ENCODE results near the gene BTBD6. TPM values are rescaled to one million over a fixed set of nuclear protein-coding genes. Genes with fewer than 3 reads are reported as not detected.
"Not testable (repeated sequence)": the region's sequence is repeated elsewhere in the genome, so short reads cannot be mapped to it uniquely, and the experiment has no call there.

BTBD6 gene
- total RNA-seq, 1 donor from 2014 or later: 29.0 TPM

GRCh38 chr14:105271224-105271890, 23.0 kb downstream of the BTBD6 start:
- no peak for DNase-seq

DNA sequence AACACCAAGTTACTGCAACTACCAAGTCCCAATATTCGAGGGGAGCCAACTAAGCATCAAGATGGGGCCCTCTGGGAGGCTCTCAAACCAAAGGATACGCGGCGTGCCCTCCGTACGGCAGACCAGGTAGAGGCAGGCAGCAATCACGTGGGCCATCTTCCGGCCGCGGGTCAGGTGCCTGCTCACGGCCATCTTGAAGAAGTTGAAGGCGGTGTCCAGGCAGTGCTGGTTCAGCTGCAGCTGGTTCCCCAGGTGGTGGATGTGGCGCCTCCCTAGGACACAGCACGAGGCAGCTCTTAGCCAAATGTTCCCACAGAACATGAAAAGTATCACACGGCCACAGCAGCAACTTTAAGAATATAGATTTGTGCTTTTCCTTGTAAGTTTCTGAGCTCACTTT, 24.3 kb downstream of the BTBD6 start:
- DNase-seq: no peak

GRCh38 chr14:105273062-105273461, 24.7 kb downstream of the BTBD6 start:
- DNase-seq: no peak

- no peak for DNase-seq
These were observed 26.3 kb downstream of the BTBD6 start for GRCh38 chr14:105274637-105275036.

DNA sequence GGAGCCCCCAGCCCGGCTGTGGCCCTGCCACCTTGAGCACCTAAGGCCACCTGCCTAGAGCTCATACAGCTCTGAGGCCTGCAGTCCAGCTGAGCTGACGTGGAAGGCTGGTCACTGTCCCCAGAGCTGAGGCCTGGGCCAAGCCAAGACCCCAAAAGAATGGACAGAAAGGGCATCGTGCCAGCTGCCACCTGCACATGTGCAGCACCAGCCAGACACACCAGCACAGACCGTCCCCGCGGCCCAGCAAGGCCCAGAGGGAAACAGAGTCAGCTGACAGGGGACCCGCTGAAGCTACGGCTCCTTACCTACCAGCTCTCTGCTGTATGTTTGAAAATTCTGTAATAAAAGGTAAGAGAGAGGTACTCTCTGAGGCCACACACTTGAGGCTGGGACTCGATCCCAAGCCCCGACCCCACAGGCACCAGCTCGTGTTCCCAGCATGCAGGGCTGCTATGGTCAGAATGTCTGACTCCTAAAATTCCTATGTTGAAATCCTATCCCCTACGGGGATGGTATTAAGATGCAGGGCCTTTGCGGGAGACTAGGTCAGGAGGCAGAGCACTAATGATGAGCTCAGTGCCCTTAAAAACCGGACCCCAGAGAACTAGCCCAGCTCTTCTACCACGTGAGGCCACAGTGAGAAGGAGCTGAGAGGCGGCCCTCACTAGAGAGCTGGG, 27.1 kb downstream of the BTBD6 start:
- DNase-seq: peak; percentile 25

GRCh38 chr14:105277448-105277847, 29.1 kb downstream of the BTBD6 start:
- peak; percentile 36 for DNase-seq

- DNase-seq: no peak
These were observed 31.5 kb downstream of the BTBD6 start for GRCh38 chr14:105279642-105280361.

GRCh38 chr14:105280525-105280924, 32.2 kb downstream of the BTBD6 start:
- DNase-seq: no peak

DNA sequence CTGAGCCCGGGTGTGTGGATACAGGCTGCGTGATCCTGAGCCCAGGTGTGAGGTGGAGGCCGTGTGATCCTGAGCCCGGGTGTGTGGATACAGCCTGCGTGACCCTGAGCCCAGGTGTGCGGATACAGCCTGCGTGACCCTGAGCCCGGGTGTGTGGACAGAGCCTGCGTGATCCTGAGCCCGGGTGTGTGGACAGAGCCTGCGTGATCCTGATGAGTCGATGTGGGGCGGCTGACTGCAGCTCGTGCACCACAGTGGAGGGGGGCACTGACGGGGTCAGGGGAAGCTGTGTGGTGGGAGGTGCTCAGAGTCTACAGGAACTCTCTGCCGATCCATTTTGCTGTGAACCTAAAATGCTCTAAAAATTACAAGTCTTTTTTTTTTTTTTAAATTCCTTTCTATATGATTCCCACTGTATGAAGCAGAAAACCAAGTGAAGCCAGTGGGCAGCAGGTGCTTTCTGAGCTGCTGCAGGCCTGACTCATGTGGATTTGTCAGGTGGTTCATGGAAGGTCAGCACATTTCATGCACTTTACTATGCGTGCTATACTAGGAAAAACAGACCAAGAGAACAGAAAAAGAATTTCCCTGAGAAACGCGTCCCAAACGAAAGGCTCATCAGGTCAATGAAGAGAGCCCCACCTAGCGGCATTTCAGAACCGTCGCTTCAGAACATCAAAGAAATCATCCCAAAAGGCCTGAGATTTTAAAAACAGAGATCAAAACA, 33.2 kb downstream of the BTBD6 start:
- DNase-seq: peak; percentile 49

GRCh38 chr14:105282098-105282725, 33.9 kb downstream of the BTBD6 start:
- DNase-seq: no peak

DNA sequence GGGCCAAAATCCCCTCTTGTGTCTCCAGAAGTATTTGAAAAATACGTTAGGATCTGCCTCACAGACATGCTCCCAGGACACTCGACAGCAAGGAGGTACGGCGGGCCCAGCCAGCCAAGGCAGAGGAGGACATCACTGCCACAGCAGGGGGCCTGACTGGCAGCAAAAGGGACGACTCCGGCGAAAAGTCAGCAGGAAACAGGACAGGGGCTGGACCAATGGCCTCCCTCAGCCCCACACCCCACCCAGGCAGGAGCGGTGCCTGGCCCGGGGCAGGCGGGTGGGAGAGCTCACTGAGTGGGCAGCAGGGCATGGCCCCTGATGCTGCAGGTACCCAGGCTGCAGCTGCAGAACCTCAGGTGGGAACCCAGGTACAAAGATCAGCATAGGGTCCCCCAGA, 34.7 kb downstream of the BTBD6 start:
- DNase-seq: no peak

DNA sequence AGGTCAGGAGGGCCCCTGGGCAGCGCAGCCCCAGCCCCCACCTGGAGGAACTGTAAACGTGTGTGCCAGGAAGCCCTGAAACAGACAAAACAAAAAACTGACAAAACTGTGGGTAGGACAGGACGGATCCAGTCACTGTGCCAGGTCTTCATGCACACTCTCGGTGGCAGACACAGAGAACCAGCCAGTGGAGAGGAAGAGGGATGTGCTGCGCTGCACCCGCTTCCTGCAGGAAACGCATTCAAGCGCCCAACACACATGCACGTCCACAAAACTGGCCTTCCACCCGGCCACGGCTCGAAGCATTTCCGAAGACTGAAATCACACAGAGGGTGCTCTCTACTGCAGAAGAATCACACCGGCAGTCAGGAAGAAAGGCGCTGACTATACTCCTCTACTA, 35.6 kb downstream of the BTBD6 start:
- no peak for DNase-seq

DNA sequence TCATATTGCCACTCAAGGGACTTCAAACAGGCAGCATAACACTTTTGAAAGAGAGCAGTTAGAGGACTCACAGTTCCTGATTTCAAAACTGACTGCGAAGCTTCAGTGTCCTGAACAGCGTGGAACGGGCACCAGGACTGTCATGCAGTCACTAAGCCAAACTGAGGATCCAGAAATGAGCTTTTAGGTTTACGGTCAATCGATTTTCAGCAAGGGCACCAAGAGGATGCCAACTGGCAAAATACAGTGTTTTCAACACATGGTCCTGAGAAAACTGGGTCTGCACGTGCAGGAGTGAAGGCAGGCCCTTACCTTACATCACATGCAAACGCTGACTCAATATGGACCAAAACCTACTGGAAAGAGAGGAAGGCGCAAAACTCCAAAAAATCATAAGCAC, 36.8 kb downstream of the BTBD6 start:
- no peak for DNase-seq

DNA sequence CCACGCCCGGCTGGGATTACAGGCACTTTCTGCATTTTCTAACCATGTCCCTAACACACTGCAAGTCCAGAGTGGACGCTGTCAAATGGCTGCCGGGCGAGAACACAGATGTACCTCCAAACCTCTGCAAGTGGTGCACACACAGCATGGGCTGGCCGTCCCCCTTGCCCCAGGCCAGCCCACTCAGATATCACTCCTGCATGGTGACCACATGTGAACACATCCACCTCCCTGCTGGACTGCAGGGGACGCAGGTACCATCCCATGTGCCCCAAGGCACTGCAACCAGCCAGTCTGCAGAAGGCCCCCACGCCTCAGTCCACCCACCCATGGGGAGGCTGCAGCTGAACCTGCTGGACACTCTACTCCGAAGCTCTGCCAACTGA, 38.4 kb downstream of the BTBD6 start:
- no peak for DNase-seq

DNA sequence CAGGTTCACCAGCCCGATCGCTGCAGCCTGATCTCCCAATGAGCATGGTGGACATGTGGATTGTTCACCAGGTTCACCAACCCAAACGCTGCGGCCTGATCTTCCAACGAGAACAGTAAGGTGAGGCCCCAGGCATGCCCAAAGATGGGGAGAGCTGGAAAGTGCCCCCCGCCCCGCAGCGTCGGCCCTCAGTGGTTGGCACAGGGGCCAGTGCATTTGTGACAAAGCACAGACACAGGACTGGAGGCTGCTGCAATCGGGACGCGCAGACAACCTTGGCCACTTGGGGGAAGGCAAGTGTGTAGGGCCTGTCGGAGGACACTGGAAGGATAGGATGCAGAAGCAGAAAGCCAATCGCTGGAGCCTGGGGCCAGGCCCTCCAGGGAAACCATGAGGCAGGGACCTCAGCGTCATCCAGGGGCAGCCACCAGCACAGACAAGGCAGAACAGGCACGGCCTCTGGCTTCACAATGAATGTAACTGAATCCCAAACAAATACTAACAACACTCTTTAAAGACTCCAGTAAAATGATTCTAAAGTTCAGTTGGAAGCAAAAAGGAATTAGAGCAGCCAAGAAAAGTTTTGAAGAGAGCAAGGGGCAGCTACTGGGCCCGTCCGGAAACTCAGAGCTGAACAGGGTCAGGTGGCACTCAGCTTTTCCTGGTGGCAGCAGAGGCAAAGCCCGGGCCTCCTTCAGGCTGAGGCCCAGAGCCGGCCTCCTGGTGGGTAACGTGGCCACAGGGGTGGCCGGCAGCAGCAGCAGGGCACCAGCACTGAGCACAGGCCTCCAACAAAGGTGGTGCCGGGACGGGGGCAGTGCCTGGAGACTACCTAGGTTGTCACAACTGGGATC, 39.1 kb downstream of the BTBD6 start:
- DNase-seq: no peak

- DNase-seq: not testable (repeated sequence)
These were observed 40.6 kb downstream of the BTBD6 start for GRCh38 chr14:105288936-105289335.

- DNase-seq: no peak
These were observed 42.5 kb downstream of the BTBD6 start for GRCh38 chr14:105290621-105291346.

DNA sequence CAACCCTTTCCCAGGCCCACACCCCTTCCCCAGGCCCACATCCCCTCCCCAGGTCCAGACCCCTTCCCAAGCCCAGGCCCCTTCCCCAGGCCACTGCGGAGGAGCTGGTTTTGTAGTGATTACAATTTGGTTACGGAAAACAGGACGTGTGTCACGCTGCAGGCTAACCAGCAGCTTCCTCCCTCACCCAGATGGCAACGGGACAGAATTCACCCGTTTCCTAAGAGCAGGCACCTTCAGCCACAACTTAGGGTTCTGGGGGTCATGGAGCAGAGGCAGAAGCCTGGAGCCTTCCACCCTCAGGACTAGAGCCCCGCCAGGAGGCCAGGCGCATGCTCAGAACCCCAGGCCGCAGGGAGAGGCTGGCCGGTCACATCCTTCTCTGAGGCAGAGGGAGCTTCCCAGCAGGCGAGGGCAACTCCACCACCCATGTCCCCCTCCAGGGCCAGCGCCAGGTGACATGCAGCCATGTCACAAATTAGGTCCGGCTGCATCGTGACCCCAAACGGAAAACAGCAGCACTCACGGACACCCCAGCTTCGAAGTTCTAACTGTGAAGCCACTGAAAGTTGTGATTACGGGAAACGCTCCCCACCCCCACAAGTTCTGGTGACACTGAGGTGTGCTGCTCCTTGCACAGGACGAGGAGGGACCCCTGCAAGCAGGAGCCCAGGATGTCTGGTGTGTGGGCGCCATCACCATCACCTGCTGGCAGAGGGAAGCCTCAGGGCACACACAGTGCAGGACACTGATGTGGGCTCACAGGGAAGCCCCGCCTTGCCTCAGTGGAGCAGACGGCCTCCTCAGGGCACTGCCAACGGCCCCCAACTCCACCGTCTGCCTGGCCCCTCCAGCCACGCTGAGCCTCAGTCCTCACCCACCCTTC, 44.7 kb downstream of the BTBD6 start:
- no peak for DNase-seq

DNA sequence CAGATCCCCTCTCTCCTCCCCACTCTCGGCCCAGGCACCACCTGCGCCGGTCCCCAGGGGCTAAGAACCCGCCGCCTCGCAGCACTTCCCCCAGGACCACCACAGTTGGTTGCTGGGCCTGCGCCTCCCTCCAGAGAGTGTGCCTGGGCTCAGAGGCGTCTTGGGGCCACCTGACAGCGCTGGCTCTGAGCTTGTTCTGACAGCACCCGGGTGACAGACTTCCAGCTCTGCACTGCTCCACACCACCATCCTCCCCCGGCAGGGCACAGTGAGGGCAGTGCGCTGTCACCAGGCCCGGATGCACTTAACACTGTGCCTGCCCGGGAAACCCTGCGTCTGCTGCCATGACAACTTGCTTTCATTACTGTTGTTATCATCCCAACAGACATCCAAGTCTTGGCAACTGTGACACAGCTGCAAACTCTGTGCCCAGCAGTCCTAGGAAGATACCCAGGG, 45.8 kb downstream of the BTBD6 start:
- DNase-seq: peak; percentile 32

All from skin of body (tissue), 2 donors.